ENCODE results near the gene PRDX2. TPM values are rescaled to one million over a fixed set of nuclear protein-coding genes. Genes with fewer than 3 reads are reported as not detected.

Gene PRDX2
- total RNA-seq: 190 and 206 TPM in 2 replicates

GRCh38 chr19:12801466-12802266 is at the start of gene PRDX2, which contains the start of gene THSD8:
TSS of gene PRDX2 (minus strand) at chr19:12801800. CDS start at chr19:12801261, 539 bp downstream.
TSS of gene THSD8 (plus strand) at chr19:12802069. CDS start at chr19:12802072, 3 bp downstream.

GRCh38 chr19:12838182-12838885 is 36.7 kb upstream of the PRDX2 start, which contains the start of gene MAST1:
TSS of gene MAST1 (plus strand) at chr19:12838515. CDS start at chr19:12838573, 58 bp downstream.

GRCh38 chr19:12834566-12834943 is 33.0 kb upstream of the PRDX2 start, which contains the start of gene RTBDN:
TSS of gene RTBDN (minus strand) at chr19:12834579. CDS start at chr19:12829979, 4,600 bp downstream.

GRCh38 chr19:12806242-12807081 is 4.9 kb upstream of the PRDX2 start, which contains the start of gene RNASEH2A:
TSS of gene RNASEH2A (plus strand) at chr19:12806584. CDS start at chr19:12806674, 90 bp downstream.

GRCh38 chr19:12791345-12792050 is 10.1 kb downstream of the PRDX2 start, which contains the start of gene JUNB:
TSS of gene JUNB (plus strand) at chr19:12791486. CDS start at chr19:12791772, 286 bp downstream.

GRCh38 chr19:12774588-12775555 is 26.7 kb downstream of the PRDX2 start, which contains the start of gene HOOK2:
TSS of gene HOOK2 (minus strand) at chr19:12775552. CDS start at chr19:12775449, 103 bp downstream.

GRCh38 chr19:12751635-12752034 is 50.0 kb downstream of the PRDX2 start, which contains the start of gene BEST2:
TSS of gene BEST2 (plus strand) at chr19:12751791. CDS start at chr19:12752593, 802 bp downstream.

Small RNA genes within 50 kb of the gene (small RNA-seq; reads per million reads assigned to genes)
- gene MIR5684: 0.23 reads per million

Other genes with a start within 250 kb of the PRDX2 start
- 8.9 and 9.4 TPM in 2 replicates for gene ZNF490, start 191.0 kb downstream of the PRDX2 start, total RNA-seq
- gene ZNF791, start 190.9 kb downstream of the PRDX2 start, total RNA-seq: 12.6 and 14.0 TPM in 2 replicates
- gene MAN2B1, start 135.1 kb downstream of the PRDX2 start, total RNA-seq: 41.6 and 50.6 TPM in 2 replicates
- 9.0 and 9.1 TPM in 2 replicates for gene WDR83, start 135.0 kb downstream of the PRDX2 start, total RNA-seq
- 59.3 and 66.4 TPM in 2 replicates for gene DHPS, start 119.9 kb downstream of the PRDX2 start, total RNA-seq
- not detected in 2 replicates for gene GNG14, start 113.8 kb downstream of the PRDX2 start, total RNA-seq
- gene FBXW9, start 105.2 kb downstream of the PRDX2 start, total RNA-seq: 15.7 and 19.8 TPM in 2 replicates
- gene TNPO2, start 77.9 kb downstream of the PRDX2 start, total RNA-seq: 39.5 and 59.7 TPM in 2 replicates
- gene TRIR, start 67.1 kb downstream of the PRDX2 start, total RNA-seq: 111 and 226 TPM in 2 replicates
- gene GET3, start 64.3 kb downstream of the PRDX2 start, total RNA-seq: 76.6 and 122 TPM in 2 replicates
- gene BEST2, start 50.0 kb downstream of the PRDX2 start, total RNA-seq: not detected in 2 replicates
- 24.1 and 41.6 TPM in 2 replicates for gene HOOK2, start 26.2 kb downstream of the PRDX2 start, total RNA-seq
- gene JUNB, start 10.3 kb downstream of the PRDX2 start, total RNA-seq: 91.9 and 180 TPM in 2 replicates
- gene THSD8, start 269 bp upstream of the PRDX2 start, total RNA-seq: not detected in 2 replicates
- 13.3 and 21.5 TPM in 2 replicates for gene RNASEH2A, start 4.8 kb upstream of the PRDX2 start, total RNA-seq
- gene RTBDN, start 32.8 kb upstream of the PRDX2 start, total RNA-seq: not detected in 2 replicates
- gene MAST1, start 36.7 kb upstream of the PRDX2 start, total RNA-seq: under 0.01 and 0.43 TPM in 2 replicates
- gene DNASE2, start 79.6 kb upstream of the PRDX2 start, total RNA-seq: 28.7 and 30.7 TPM in 2 replicates
- gene KLF1, start 85.4 kb upstream of the PRDX2 start, total RNA-seq: not detected in 2 replicates
- gene GCDH, start 89.4 kb upstream of the PRDX2 start, total RNA-seq: 17.7 and 42.1 TPM in 2 replicates
- gene SYCE2, start 117.5 kb upstream of the PRDX2 start, total RNA-seq: 0.39 TPM in 1 of 2 replicates, not detected in the other
- gene FARSA, start 131.9 kb upstream of the PRDX2 start, total RNA-seq: 47.1 and 54.3 TPM in 2 replicates
- 1,956 and 2,934 TPM in 2 replicates for gene CALR, start 136.8 kb upstream of the PRDX2 start, total RNA-seq
- 61.2 and 89.9 TPM in 2 replicates for gene RAD23A, start 144.1 kb upstream of the PRDX2 start, total RNA-seq
- gene GADD45GIP1, start 155.4 kb upstream of the PRDX2 start, total RNA-seq: 13.0 and 18.3 TPM in 2 replicates
- gene DAND5, start 167.8 kb upstream of the PRDX2 start, total RNA-seq: 0.11 TPM in 1 of 2 replicates, not detected in the other
- gene NFIX, start 193.7 kb upstream of the PRDX2 start, total RNA-seq: 2.6 and 5.9 TPM in 2 replicates

Measured in placental epithelial cell (primary cell).